Stimulated activated CD4-positive, alpha-beta T cell treated with anti-CD3 and anti-CD28 coated beads, Interleukin-4, amount 100 ng/mL, for 48 hours (primary cell): ENCODE results near the gene NCAPG2.
A peak's percentile ranks its signal among the peaks of the same experiment; 100 is the strongest.

Source experiments
- DNase-seq, 2 donors: peaks; one replicate each; pipeline ENCODE4 v3.0.0-alpha.2; 2020; ENCODE audit warnings: low read depth in 2 of 2

NCAPG2 gene

DNA sequence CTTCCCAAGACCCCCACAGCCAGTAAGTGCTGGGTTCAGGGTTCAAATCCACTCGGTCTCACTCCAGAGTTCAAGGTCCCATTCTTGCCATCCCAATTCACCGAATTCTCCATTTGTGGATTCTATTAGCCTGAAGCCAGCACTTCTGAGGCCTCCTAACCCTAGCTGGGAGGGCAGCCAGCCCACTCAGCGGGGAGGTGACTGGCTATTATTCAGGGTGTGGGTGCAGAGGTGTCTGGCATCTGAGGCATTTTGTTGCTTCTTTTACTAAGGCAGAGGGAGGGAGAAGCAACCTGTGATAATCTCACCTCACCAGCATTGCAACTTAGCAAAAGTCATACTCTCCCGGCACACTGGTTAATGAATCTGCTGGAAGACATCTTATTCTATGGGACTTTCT, 108.3 kb downstream of the NCAPG2 start:
- DNase-seq, result no peak

DNA sequence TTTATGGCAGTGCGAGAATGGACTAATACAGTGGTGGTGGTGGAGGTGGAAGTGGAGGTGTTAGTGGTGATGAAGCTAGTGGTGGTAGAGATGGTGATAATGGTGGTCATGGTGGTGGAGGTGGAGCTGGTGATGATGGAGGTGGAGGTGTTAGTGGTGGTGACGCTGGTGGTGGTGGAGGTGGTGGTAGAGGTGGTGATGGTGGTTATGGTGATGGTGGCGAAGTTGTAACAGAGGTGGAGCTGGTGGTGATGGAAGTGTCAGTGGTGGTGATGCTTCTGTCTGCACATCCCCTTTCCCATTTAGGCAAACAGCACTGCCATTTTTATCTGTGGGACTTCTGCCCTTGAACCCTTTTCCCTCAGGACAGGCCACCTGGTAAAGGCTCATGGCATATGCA, 109.5 kb downstream of the NCAPG2 start:
- no peak for DNase-seq

DNA sequence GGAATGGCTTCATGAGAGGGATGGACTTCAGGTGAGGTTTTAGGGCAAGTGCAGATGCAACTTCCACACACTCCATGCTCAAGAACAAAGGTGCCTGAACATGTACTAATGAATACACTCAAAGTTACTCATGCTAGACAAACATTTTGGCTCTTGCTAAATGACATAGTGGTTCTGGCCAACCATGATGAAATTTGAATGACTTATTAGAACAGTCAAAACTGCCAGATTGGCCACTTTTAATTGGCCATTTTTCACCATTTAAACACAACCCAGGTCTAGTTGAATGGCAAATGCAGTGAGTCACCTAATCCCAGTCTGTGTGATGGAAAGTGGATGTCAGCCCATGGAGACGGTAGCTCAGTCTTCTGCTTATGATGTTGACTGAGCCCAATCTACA, 112.1 kb downstream of the NCAPG2 start:
- DNase-seq, result no peak

DNA sequence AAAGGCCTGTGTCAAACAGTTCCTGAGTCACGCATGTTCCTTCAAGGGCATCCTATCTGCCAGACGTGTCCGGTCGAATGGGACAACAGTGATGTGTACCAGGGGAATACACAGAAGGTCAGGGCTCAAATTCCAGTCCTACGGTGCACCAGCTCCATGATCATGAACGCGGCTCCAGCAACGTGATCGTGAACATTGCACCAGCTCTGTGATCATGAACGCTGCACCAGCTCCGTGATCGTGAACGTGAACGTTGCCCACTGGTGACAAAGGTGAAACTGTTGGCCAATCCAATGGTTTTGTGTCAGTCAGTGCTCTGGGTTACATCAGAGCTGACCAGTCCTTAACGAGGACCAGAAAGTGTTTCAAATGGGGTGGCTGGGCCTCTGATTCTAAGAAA, 112.7 kb downstream of the NCAPG2 start:
- no peak for DNase-seq

DNA sequence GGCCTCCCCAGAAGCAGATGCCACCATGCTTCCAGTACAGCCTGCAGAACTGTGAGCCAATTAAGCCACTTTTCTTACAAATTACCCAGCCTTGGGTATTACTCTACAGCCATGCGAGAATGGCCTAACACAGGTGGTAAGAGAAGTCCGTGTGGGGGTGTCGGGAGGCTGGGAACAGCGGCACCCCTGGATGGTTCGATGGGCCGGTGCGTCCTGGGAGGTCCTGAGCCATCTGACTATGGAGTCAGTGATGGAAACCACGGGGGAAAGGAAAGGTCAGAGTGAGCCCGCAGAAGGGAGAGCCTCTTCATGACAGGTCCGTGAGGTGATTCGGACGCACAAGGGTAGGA, 114.4 kb downstream of the NCAPG2 start:
- no peak for DNase-seq

DNA sequence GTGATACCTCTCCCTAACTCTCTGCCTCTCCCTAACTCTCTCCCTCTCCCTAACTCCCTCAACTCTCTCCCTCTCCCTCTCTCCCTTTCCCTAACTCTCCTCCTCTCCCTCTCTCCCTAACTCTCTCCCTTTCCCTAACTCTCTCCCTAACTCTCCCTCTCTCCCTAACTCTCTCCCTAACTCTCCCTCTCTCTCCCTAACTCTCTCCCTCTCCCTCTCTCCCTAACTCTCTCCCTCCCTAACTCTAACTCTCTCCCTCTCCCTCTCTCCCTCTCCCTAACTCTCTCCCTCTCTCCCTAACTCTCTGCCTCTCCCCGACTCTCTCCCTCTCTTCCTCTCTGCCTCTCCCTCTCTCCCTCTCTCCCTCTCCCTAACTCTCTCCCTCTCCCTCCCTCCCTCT, 115.0 kb downstream of the NCAPG2 start:
- DNase-seq, result no peak

DNA sequence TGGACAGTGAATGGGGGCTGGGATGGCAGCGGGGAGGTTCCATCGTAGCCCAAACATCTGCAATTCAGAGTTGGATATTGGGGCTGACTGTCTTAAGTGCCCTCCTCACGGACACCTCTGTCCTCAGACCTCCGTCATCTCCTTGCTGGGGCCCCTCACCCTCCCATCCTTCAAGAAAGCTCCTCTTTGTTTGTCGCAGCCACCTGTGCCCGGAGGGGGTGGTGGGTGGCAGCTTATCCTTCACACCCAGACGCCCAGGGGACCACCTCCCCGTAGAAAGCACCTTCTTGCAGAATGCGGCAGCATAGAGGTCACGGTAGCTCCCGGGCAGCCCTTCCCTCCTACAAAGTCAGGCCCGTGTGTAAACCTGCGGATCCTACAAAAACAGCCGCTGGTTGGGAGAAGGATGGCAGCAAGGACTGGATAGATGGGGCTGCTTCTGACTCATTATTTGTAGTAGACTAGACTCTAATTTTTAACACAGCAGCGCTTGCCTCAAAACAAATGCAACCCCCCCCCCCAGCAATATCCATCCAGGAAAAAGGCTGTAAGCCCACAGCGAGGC, 115.6 kb downstream of the NCAPG2 start:
- DNase-seq, result no peak

DNA sequence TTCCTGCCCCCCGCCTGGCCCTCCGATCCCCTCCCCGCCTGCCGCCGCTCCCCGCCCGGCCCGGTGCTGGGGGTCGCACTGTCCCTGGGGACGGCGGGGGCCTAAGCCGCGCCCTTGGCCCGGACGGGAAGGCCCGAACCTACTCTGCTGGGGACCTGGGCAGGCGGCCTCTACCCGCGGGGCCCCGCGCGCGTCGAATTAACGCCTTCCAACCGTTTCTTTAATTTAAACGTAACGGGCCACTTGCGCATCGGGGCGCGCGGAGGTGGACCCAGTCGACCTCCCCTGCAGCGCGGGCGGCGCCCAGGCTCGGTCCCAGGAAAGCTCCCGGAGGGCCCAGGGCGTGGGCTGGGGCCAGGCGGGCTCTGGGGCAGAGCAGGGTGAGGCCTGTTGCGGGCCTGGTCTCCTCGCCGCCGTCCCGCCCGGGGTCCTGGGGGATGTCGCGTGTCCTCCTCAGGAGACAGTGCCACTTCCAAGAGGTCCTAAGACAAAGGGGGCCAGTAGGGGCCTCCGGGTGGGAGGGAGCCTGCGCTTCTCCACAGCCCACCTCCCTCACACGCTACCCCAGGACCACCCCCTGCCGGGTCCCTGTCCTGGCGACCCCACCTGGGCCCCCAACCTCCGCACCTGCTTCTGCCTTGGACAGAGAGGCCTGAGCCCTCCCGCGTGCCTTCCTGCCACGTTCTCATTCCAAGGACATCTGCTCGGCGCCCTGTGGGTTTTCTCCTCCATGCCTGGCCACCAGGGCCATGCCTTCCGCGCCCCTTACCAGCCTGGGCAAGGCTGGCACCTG, 116.3 kb downstream of the NCAPG2 start:
- no peak for DNase-seq

DNA sequence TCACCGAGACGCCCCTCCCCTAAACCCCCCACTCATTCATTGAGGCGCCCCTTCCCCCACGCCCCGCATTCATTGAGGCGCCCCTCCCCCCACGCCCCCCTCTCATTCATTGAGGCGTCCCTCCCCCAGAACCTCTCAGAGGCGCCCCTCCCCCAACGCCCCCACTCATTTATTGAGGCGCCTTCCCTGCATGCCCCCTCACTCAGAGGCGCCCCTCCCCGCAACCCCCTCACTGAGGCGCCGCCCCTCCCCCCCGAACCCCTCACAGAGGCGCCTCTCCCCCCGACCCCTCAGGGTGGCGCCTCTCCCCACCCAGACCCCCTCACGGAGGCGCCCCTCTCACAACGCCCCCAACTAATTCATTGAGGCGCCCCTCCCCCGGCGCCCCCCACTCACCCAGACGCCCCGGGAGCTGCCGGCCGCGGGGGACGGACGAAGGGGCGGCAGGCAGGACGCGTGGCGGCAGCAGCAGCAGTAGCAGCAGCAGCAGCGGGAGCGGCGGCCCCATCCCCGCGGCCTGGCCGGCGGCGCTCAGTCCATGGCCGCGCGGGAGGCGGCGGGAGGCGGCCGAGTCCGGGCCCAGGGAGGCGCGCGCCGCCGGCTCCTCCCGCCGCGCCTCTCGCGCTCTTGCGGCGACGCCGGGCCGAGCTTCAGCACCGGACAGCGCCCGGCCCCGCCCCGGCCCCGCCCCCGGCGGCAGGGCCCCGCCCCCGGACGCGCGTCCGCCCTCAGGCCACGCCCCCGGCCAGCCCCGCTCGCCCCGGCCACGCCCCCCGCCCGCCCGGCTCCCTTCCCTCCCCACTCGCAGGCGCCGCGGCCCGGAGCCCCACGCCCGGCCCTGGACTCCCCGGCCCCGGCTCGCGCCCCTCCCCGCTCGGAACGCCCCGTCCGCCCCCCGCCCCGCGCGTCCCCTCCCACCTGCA, 117.2 kb downstream of the NCAPG2 start, which contains the start of gene PTPRN2:
PTPRN2 (minus strand) TSS at position 662 of the 923 bp plus-strand sequence.
- DNase-seq, result peak; percentile 44 to 63

DNA sequence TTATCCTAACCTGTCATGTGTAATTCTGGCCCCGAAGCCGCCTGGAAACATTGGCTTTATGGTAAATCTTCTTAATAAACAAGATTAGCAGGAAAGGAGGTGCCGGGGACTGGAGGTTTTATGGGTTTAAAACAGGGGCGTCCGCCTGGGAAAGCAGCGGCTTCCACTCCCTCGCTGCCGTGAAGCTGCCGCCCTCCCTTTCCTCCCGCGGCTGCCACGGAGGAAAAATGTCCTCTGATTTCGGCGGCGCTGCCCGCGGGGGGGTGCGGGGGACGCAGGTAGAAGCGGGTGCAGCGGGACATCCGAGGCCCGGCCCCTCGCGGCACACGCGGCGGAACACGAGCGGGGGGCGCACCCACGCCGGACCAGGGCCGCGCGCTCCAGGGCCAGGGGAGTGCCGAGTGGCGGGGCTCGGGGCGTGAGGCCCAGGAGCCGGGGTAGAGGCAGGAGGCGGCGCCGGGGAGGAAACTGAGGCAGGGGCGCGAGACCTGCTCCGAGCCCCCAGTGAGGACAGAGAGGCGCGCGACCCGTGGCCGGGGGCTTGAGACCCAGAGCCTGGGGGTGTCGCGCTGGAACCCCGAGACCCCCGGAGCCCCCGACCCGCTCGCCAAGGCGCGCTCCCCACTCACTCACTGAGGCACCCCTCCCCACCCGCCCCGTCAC, 118.0 kb downstream of the NCAPG2 start:
- DNase-seq, result no peak

DNA sequence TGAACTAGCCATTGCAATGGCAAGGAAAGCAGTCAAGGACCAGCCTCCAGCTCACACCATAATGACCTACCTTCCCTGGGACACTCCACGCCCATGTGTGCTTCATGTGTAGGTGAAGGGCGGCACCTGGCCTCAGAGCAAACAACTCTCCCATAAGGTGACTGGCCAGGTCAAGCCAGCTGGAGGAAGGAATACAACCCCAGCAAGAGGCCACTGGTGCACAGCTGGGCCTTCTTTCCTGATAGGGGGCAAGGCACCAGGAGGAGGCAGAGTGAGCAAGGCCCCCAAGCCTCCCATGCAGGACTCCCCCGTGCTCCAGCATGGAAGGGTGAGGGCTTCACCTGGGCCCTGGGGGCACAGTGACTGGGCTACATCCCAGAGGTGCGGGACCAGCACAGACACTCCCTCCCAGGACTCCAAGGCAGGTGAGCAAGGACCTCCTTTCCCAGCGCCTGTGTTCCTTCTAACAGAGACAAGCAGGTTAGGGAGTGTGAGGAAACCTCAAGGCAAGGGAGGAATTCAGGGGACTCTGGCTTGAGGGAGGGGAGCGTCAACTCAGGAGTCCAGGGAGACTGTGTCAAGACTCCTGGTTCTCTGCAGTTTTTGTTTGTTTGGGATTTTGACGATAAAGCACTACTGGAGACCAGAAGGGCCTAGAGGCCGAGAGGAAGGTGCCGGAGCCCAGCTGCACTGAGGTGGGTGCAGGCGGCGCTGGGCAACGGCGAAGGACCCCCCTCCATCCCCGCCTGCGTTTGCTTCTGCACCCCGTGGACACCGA, 118.7 kb downstream of the NCAPG2 start:
- DNase-seq, result no peak

DNA sequence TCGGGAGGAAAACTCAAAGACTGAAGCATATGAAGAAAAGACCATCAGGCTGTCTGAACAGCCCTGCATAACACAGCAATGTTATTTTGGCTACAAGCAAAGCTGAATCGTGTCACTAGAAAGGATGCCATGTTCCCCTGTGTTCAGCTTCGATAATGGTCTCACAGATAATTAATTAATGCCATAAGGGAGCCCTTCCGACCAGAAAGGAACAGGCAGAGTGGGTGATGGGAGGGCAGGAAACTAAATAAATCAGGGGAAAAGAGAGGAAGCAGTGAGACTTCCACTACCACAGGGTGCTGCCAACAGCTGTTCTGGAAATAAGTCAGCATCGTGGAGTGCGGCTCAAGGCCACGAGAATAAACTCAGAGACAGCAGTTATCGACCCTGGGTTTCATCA, 120.2 kb downstream of the NCAPG2 start:
- no peak for DNase-seq

DNA sequence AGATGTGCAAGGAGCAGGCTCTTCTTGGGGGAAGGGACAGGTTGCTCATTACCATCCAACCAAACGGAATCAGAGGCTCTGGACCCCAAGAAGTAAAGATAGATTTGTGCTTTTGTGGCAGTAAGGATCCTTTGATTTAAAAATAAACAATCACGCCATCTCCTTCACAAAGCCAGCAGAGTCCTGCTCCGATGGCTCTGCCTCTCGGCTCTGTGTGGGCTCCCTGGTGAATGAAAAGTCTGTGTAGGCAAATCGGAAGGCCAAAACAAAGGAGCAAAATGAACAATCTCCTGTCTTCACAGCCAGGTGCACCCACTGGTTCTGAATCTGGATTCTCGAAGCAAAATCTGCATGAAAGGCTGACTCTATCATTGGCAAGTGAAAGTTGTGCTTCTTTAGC, 120.8 kb downstream of the NCAPG2 start:
- DNase-seq, result no peak

DNA sequence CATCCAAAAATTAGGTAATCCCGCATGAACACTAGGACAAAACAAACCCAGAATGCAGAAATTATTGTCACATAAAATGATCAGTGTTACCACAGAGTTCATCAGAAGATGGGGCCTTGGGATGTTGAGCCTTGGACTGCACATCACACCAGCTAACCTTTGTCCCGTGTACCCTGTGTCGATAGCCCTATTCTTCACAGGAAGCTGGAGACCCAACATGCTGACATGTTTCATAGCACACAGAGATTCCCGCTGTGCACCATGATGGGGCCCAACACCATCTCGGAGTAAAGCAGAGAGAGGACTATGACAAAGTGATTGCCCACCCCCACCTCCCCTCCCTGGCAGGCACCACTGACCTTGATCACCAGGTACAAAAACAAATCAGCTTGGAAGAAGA, 121.5 kb downstream of the NCAPG2 start:
- DNase-seq, result no peak

DNA sequence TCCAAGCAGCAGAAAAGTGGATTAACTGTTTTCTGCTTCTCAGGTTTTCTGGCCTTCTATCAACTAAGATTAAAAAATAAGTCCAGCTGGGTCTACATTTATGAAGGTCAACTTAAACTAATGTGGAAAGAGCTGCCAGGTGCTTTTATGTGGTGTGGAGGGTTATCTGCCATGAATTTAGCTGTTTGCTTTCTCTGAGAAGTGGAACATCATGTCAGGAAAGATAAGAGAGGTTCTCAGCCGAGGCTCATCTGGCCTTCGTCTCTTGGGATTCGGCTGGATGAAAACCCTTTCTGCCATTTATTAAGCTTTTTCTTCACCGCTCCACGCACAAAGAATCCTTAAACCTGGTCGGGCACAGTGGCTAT, 122.5 kb downstream of the NCAPG2 start:
- DNase-seq, result no peak

DNA sequence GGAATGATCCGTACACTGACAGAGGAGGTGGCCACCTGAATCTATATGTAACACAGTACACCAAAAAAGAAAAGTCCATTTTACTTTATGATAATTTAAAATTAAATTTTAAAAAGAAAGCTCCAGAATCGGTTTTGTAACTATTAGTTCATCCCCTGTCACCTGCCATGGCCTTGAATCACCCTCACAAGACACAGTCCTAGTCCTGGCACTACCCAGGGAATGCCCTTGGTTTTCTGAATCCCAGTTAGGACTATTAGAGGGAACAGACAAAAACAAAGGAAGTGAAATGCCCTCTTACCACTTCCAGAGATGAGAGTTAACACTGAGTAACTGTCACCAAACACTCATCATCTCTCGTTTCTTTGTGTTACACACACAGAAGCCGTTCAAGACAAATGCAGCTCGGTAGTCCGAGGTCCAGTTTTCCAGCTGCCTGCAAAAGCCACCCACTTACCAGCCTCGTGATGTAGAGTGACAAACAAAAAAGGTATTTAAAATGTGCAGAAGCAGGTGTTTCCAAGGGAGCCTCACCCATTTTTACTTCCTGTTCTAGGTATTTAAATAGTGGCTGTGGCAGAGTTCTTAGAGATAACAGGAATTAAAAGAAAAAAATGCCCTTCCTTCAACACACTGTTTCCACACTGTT, 123.0 kb downstream of the NCAPG2 start:
- DNase-seq, result no peak
